ENCODE data around the gene CARS2. TPM values are rescaled to one million over a fixed set of nuclear protein-coding genes. Genes with fewer than 3 reads are reported as not detected.

Gene CARS2
- total RNA-seq, 1 experiment from 2014 or later = 28.5 TPM

- no peak for DNase-seq (ENCODE audit: low read depth)
These were observed 53.6 kb downstream of the CARS2 start for GRCh38 chr13:110652231-110652730.

DNA sequence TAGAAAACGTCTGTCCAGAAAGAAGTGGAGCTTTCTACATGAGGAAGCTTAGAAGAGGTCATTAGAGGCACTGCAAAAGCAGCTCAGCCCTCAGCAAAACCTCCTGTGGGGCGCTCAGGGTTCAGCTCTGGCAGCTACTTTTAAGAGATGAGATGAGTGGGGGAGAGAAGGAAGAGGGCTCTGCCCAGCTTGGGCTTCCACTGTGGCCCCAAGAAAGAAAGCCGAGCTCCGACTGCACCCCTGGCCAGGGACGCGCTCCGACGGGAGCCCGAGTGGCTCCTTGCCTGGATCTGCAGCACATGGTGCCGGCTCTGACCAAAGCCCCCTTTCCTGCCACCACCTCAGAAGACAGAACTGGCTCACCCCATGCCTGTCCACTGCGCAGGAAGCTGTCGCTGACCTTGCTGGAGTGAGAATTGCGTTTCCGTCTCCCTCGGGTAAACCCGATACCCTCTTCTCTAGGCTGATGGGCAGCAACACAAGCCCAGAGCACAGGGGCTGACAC is 54.1 kb downstream of the CARS2 start:
- DNase-seq (ENCODE audit: low read depth) = no peak

DNA sequence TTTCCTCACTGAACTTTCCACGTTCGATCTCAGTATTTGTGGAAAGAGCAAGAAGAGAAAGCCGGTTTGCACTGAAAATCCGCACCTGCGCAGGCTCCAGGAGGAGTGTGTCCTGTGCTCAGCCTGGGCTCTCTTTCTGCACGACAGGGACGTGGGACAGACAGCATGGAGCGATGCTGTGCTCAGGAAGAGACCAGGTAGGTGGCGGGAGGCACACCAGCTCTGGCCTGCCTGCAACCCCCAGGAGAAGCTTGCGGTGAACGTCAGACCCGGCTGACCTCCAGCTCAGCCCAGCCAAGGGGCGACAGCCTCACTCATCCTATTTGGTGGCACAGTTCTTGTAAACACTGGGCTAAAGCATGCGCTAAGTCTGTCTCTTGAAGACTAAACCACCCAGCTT is 54.6 kb downstream of the CARS2 start:
- DNase-seq (ENCODE audit: low read depth) = no peak

DNA sequence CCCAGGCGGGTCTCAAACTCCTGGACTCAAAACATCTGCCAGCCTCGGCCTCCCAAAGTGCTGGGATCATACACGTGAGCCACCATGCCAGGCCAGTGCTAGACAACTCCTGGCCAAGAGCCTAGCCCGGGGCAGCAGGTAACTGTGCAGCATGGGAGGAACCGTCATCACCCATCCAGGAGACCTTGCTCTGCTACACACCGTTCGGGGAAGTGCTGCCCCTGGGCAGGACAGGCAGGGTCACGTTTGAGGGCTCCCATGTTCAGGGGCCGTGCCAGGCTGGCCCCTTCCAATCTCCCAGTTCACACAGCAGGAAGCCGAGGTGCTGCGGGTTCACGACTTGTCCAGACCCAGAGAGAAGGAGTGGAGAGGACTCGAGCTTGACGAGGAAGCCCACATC is 55.5 kb downstream of the CARS2 start:
- no peak for DNase-seq (ENCODE audit: low read depth)

DNA sequence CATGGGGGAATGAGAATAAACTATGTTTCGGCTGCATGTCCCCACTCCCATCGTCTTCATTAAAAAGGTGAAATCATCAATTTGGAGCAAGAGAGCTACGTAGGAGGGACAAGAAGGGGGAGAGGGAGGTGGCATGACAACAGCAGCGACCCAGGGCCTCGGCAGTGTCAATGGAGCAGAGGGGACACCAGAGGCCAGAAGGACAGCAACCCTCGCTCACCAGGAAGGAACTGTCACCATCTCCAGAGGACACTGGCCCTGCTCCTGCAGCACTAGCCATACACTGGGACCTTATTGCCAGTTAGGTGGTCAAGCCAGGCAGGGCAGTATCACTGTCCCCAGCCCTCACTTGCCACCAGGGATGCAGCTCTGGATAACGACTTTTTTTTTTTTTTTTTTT is 56.4 kb downstream of the CARS2 start:
- DNase-seq (ENCODE audit: low read depth) = no peak

GRCh38 chr13:110648848-110649421 is 57.0 kb downstream of the CARS2 start:
- no peak for DNase-seq (ENCODE audit: low read depth)

GRCh38 chr13:110648146-110648819 is 57.6 kb downstream of the CARS2 start:
- no peak for DNase-seq (ENCODE audit: low read depth)

DNA sequence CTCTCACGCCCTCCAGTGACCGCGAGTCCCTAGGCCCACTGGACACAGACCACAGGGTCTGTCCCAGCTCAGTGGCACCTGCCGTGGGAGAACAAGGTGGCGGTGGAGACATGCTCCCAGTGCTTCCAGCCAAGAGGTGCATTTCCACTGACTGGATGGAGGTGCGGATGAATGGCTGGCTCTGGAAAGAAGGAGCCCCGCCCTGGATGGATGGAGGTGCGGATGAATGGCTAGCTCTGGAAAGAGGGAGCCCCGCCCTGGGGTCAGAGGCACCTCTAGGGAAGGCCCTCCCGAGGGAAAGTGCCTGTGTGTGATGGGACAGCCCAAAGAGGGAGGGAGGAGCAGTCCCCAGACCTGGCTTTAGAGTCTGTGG is 58.6 kb downstream of the CARS2 start:
- DNase-seq (ENCODE audit: low read depth) = no peak

DNA sequence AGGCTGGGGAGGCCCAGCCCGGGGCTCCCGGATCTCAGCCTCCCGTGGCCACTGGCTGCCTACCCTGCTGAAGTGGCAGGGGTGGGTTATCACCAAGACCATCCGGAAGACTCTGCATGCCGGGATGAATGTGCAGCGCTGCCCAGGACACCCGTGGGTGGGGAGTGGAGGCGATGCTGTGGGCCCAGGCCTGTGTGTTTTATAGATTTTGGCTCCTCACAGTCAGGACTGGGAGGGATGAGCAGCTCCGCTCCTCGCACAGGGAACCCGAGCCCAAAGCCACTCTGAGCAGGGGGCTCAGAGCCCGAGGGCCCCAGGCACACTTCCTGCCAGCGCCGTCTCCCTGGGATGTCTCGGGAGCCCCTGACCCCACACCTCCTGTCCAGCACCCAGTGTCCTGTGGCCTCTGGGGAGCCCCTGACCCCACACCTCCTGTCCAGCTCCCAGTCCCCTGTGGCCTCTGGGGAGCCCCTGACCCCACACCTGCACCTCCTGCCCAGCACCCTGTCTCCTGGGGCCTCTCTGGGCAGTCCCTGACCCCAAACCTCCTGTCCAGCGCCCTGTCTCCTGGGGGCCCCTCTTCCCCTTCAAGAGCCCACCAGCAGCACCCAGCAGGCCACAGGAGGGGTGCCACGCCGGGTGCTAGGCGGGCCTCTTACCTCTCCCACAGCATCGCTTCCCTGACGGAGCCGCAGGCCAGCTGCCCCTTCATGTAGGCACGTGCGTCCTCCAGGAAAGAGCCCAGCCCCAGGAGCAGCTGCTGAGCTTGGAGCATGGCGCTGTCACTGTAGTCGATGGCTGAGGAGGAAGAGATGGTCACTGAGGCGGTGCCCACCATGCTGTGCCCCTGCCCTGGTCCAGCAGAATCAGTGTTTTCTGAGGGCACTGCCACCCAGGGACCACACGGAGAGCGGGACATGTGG is 59.2 kb downstream of the CARS2 start:
- DNase-seq (ENCODE audit: low read depth) = no peak

DNA sequence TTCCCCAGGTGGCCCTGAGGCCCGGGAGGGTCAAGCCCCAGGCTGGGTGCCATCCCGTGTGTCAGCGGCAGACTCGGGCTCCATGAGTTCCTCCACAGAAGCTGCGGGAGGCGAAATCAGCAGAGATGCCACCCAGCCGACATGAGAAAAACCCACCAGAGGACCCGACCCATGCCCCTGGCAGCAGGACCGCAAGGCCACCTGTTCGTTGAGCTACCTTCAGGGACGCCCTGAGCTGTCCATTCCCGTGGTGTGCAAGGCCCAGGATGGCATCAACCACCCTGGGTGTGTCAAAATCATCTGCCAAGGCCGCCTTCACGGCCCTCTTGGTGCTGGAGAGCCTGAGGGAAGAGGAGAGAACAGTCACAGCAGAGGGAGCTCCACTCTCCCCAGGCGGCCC is 60.2 kb downstream of the CARS2 start:
- DNase-seq (ENCODE audit: low read depth) = no peak

- peak; percentile 22 for DNase-seq (ENCODE audit: low read depth)
These were observed 60.9 kb downstream of the CARS2 start for GRCh38 chr13:110644892-110645521.

DNA sequence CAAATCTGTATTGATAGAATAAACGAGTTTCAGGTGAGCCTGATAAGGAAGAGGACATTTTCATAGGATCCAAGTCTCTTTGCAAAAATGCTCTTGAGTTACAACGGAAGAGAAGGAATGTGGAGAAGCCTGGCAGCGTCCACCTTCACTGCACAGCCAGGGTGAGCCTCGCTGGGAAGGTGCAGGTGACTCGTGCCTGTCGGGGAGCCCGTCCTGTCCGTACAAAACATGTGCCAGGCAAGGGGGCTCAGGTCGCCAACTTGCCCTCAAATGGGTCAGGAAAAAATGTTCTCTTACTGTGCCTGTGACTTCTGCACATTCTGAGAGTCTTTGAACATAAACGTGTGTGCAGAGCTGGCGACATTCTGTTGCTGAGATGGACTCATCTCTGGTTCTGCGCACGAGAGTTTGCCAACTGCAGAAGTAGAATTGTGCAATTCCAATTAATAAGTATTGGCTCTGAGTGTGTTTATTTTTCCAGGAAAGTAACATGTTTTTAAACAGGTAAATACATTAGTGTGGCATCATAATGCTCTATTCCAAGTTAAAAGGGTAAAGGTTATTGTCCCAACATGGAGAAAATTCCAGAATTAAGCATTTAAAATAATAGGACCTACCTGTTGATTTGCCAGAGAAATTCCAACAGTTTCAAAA is 62.0 kb downstream of the CARS2 start:
- DNase-seq (ENCODE audit: low read depth) = no peak

DNA sequence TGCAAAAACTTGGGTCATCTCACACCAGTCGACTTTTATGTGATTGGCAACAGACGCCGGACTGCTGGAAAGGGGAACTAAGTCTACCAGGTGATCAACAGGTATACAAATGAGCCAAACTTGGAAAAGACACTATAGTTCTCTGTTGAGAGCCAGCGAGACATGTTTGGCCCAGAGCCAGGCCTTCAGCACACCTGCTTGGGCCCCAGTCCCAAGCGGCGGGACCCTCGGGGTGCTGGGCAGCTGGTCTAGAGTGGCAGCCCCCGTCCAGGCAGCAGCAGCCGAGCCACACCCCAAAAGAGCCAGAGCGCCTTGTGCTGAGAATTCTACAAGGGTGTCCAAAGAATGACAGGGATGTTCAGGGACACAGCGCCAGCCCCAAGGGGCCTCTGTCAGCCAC is 62.6 kb downstream of the CARS2 start:
- no peak for DNase-seq (ENCODE audit: low read depth)

- no peak for DNase-seq (ENCODE audit: low read depth)
These were observed 63.5 kb downstream of the CARS2 start for GRCh38 chr13:110642291-110642981.

GRCh38 chr13:110641055-110642015 is 64.6 kb downstream of the CARS2 start:
- DNase-seq (ENCODE audit: low read depth) = no peak

- peak; percentile 26 for DNase-seq (ENCODE audit: low read depth)
These were observed 65.3 kb downstream of the CARS2 start for GRCh38 chr13:110640591-110641029.

DNA sequence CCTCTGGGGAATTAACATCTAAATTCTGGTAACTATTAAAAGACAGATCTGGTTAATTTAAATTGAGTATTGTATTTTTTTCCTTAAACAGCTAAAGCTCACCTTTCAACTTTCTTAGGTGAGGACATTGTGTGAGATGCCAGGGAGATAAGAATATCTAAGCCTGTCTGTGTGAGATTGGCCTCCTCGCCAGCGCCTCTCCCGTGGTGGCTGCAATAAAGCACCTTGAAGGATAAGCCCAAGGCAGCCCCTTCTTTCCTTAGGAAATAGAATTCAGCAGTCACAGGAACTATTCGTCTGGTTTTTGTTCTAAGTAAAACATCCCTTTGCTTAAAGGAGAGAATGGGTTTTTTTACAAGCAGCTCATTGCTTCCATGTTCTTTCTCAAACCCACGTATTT is 66.0 kb downstream of the CARS2 start:
- no peak for DNase-seq (ENCODE audit: low read depth)

DNA sequence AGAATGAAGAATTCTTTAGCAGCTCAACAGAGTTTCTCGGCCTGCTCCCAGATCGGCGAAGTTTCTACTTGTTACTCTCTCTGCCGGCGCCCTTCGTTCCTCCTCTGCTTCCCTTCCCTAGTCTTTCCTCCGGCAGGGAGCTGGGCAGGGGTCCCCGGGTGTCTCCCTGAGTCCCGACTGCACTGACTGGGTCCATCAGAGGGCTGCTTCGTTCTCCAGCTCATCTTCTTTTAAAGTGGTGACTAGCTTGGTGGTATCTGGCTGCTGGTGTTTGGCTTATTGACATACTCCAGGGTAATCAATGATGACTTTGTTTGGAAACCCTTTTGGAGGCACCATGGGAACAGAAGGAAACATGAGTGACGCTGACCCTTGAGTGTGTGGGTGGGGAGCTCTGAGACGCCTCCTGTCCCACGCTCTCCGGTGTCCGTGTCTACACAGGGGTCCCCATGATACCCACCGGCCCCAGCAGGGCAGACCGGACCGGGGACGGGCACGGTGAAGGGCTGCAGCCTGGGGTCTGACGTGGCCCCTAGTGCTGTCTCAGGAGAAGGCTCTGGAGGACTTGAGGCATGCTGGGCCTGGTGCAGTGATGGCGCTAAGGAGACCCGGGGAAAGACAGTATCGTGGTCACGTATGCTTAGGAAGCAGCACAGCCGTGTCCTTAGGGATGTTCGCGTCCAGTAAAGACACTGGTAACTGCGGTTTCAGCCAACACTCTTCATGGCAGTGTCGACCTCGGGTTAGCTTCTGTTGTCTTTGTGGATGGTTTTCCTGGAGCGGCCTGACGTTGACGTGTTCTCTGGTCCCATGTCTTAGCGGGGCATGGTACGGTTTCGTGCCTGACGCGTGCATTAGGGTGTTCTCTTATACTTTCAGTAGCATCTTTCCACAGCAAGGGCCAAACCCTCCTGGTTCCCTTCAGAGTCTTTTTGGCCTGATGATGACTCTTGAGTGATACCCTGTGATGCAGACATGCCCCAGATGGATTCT is 66.8 kb downstream of the CARS2 start:
- no peak for DNase-seq (ENCODE audit: low read depth)

Measured in M059J (cell line).